ENCODE data around the gene LCLAT1.

GRCh38 chr2:30439879-30440278 is 7.2 kb upstream of the LCLAT1 start:
- TF ChIP-seq CTCF (IDR thresholded peaks at IDR 0.05) (no peak), POLR2A (IDR thresholded peaks at IDR 0.05; ENCODE audit: low read depth) (no peak), EP300 (IDR thresholded peaks at IDR 0.05) (no peak)
